HG03159 (cell line): ENCODE results near the gene PARD3.

Source experiments
- ATAC-seq: cut with Tn5 transposase; IDR thresholded peaks from one replicate; pipeline ENCODE4 v1.9.1; 2021; ENCODE audit warnings: mild to moderate bottlenecking, moderate library complexity; ENCODE audit not compliant: unreplicated experiment

PARD3 gene

DNA sequence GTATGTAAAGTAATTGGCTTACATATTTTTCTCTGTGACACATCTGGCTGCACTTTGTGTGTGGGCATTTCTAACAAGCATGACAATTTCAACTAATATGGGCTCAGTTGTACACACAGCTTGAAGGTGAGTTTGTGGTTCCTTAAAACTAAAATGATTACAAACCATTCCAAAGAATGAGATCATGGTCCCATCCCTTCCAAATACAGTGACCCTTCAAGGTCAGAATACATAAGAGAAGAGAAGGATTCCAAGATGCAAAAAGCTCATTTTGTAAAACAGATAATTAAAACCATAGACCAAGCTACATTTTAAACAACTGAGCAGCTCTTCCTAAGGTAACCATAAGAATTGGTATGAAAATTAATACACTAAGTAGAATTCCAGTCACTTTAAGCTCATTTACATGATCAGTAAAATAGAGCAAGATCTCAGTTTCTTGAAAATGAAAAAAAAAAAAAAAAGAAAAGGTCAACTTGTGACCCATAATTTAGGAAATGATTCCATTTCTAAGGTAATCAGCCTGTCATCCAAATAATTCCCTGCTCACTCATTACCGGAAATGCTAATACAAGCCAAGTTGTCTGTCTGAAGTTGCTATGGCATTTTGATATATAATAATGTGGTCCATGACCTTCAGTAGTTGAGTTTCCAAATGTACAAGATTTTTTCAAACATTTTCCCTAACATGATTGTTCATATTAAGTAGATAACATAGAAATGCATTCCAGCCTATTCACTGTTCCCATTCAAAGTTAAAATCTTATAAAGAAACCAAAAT is 688.5 kb downstream of the PARD3 start:
- ATAC-seq, result no peak

DNA sequence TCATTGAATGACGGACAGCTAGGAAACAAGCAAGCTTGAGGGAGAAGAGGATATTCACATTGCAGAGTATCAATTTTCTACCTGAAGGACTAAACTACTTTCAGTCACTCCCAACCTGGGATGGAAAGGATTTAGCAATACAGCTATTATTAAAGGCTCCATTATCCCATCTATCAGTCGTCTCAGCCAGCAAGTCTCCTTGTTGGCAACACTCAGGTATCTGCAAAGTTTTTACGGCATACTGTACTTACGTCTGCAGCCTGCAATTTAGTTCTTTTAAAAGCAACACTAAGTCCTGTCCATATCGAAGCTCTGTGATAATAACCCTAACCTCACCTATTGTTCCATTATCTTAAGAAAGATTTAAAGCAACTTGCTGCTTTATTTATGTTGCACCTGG is 689.4 kb downstream of the PARD3 start:
- no peak for ATAC-seq

DNA sequence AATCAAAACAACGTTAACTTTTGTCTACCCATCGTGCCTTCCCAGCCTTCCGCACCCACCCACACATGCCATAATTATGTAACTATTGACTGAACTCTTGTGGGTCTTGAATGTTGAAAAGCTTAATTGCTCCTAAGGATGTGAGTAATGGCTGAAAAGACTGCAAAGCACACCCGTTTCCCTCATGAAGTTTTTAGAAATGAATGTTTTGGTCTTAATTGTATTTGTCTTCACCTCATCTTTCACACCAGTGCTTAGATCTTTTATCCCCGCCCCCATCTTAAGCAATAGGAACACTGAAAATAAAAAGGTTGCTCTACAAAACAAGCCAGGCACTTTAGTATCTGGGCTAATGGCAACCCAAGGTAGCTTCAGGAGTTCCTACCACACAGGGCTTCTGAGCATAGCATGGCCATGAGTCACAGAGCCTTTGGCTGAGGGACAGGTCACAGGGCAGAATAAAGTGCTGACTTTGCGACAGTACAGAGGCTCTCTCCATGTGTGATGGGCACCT is 690.5 kb downstream of the PARD3 start:
- ATAC-seq, result no peak

DNA sequence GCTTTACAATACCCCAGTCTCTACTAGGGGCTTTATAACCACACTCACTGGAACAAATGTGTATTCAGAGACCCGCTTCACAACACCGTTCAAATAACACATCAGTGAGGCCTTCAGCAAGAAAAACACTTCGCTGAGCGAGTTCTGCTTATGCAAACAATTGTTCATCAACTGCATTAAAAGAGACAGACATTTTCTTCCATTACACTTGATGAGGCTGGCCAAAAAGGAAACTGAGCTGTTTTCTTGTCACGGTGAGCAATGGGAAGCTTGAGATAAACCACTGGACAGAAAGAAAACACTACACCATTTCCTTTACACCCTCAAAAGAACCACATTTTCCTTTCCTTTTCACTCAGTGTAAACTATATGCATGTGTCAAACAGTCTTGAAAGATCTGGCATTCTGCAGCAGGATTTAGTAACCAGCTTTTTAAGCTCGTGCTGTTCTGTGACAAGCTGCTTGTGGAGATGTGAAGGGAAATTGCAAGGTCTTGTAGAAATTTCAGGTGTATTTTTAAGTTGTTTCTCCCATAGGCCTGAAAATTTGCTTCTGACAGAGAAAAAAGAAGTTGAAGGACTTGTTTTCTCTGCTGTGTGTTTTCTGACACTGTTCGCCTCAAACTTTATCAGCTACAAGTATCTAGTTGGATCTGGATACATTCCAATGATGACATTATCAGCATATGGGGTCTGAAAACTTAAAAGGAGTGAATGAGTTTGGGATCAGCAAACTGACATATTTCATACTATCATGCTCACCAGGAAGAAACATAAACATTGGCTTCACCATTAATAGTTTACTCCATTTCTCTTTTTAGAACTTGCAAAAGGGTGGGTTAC is 693.1 kb downstream of the PARD3 start:
- no peak for ATAC-seq

DNA sequence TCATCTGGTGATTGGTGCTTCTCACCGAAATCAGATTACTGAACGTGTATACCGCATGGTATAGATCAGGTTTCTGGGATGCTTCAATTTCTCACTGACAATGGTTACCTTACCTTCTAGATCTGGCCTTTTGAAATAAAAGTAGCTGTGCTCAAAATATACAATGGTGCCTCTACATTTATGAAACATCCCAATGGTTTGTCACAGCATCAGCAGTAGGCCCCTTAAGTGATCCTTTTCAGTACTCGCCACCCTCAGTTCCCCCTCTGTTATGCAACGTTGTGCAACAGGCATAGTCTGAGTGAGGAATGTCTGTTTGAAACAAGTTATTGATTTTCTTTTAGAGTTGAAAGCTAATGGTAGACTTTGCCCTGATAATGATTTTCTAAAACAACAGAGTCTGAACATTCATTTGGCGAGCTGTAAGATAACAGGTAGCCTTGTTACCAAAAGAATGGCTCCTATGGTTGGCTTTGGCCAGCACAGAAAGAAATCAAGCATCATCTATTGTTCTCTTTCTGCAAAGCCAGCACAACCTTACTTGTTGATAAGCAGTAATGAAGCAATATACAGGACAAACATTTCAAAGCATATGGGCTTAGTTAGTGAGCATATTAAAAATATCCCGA is 693.9 kb downstream of the PARD3 start:
- ATAC-seq, result no peak

DNA sequence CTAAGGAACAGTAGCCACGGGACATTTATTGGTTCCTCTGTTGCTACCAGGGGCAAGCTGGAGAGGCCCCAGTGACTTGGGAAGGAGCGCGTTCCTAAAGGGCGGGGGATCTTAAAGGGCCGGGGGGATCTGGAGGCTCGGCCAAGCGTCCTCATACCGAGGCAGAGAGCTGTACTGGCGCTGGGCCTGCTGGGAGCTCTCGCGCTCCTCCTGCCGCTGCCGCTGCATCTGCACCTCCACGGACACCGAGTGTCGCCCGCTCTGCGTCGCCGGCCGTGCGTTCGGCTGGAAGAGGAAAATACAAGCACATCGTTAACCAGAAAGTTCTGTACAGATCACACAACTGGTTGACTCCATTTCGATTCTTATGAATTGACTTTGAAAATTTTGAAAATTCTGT is 695.6 kb downstream of the PARD3 start:
- no peak for ATAC-seq

DNA sequence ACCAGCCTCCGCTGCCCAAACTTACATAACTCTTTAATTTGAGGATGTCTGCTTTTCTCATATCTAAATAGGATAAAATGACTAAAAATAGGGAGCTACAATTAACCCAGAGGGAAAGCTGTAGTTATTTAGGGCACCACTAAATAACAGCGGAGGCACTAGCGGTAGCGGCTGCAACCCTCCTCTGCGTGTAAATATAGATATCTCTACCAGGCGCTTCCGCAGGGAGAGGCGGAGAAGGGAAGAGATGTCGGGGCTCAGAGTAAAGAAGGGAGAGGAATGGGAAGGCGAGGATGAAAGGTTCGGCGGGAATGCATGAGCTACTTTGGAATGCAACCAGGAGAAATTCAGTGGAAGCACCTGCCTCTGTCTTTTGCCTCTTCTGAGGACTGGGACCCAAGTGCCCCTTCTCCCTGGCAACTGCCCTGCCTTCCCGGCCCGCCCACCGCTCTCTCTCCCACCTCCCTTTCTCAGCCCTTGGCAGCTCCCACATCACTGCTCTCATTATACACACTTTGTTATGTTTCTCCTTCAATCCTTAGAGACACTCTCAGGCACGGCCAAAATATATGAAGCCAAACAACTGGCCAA is 698.3 kb downstream of the PARD3 start:
- no peak for ATAC-seq

DNA sequence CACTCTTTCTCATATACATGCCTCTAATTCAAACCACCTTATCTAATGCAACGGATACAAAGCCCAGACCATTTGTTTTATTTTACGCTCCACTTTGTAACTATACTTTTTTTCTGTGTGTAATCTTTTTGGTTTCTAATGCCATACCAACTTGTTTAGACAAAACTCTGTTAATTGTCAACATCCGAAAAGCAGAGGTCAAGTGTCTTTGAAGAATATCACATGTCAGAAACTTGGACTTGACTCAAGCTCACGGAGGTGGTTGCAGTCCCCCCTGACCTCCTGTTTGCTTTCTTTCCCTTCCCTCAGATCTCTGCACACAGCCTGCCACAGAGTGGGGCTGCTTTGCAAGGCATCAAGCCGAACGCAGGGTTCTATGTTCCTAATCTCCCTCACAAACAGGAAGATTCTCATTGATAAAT is 698.9 kb downstream of the PARD3 start:
- no peak for ATAC-seq

DNA sequence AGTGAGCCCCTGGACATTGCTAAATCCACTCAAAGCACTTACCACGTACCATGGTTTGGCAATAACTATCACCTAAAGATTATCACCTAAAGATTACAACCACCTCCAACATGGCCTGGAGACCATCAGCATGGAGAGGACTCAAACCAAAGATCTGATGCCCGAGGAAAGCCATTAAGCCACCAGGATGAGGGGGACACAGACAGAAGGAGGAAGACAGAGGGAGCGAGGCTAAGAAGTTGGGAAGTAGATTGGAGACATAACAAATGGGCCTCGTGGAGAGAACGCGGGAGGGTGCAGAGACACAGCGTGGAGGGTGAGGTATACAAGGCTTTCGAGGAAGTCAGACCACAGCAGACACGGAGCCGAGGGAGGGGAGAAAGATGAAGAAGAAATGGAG is 700.2 kb downstream of the PARD3 start:
- no peak for ATAC-seq

DNA sequence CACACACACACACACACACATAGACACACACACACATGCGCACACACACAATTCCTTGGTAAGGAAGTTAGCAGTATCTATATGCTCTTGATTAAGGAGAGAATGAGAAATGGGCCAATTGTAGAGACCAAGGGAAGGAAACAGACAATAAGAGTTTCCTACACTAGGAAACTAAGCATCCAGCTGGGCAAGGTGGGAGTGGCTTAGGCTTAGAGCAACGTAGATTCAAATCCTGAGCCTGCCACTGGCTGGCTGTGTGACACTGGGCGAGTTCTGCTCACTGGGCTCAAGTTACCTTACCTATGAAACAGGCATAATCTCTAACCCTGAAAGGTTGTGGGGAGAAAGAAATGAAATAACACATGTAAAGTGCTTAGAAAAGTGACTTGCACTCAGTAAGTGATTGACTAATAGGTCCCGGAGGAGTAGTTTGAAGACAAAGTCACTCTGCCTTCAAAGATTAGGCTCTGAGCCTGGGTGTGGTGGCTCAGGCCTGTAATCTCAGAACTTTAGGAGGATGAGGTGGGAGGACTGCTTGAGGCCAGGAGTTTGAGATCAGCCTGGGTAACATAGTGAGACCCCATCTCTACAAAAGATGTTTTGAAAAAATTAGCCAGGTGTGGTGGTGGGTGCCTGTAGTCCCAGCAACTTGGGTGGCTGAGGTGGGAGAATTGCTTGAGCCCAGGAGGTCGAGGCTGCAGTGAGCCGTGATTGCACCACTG is 701.4 kb downstream of the PARD3 start:
- ATAC-seq, result no peak

DNA sequence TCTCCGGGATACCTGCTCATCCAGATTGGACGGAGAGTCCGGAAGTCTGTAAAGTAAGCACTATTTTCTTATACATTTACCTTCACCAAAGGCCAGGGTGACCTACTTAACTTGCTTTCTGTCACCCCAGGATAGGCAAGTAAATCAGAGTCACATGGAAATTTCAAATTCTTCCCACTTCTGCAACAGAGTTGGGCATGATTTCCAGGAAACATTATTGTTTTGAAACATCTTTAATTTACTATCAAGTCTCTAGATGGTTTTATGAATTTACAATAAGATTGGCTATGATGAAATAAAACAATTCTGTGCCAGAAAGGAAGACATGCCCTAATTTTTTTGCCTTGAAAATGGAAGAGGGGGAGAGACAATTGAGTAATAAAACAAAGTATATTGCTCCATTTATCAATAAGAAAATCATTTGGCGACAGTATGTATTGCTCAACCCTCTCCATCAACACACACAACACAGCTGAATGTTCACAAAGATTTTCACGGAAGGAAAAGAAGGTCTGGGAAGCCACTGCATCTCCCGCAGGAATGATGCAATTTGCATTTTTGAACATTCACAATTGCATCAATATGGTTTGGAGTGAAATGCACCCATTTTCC is 702.8 kb downstream of the PARD3 start:
- ATAC-seq, result no peak

DNA sequence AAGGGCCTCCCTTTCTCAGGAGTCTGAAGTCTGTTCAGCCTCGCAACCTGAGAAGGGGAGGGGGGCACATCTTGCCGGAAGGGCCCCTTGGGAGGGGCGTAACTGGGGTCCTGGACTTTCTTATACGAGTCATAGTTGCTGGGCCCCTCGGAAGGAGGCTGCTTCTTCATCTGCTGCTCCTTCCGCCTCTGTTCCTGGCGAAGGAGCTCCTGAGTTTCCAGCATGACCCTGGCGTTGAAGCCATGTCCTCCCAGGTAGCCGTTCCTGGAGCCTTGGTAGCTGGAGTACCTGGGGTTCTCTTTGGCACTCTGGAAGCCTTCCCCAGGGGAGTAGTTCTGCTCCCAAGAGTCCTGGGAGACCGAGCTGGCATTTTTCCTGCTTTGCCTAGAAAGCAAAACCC is 703.9 kb downstream of the PARD3 start:
- ATAC-seq, result no peak

DNA sequence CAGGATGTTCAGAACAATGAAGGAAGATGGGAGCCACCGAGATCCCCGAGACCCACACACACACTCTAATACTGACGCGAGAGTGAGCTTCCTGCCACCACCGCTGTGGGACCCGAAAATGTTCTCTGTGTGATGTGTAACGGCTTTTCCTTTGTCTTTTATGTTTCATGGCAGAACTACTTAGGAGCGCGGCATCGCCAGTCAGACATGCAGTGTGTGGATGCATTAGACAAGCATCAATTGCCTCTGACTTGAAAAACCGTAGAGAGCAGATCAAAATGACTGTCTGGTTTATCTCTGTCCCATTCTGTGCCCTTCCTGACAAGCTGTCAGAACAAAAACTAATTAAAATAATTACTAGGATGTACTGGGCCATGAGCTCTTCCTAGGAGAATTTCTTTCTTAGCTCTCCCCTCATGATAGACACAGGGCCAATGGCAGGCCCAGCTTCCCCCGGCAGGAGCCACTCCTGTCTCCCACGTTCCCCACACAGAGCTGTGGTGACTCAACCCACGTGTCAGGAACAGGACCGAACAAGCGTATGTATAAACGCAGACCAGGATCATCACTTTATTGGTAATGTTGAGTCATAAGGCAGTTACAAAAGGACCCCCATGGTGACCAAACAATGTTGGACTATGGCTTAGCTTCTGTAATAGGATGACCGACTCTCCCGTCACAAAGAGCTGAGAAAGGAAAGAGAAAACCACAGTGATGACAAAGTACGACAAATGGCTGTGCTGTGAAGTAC is 705.0 kb downstream of the PARD3 start:
- ATAC-seq, result no peak

DNA sequence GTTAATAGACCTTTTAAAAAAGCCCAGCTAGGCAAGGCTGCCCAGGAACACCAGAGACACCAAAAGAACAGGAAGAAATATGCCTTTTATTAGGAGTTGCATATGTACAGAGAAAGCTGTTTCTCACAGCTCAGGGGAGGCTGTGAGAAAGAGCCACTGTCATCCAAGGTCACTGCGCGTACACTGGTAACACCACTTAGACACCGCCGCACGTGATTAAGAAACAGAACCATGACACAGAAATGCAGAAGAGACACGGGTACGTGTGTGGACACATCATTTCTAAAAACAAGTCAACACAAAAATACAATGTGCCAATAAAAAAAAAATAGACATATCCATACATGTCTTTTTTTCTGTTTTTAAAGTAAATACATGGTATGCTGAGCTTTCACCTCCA is 705.6 kb downstream of the PARD3 start:
- ATAC-seq, result no peak

DNA sequence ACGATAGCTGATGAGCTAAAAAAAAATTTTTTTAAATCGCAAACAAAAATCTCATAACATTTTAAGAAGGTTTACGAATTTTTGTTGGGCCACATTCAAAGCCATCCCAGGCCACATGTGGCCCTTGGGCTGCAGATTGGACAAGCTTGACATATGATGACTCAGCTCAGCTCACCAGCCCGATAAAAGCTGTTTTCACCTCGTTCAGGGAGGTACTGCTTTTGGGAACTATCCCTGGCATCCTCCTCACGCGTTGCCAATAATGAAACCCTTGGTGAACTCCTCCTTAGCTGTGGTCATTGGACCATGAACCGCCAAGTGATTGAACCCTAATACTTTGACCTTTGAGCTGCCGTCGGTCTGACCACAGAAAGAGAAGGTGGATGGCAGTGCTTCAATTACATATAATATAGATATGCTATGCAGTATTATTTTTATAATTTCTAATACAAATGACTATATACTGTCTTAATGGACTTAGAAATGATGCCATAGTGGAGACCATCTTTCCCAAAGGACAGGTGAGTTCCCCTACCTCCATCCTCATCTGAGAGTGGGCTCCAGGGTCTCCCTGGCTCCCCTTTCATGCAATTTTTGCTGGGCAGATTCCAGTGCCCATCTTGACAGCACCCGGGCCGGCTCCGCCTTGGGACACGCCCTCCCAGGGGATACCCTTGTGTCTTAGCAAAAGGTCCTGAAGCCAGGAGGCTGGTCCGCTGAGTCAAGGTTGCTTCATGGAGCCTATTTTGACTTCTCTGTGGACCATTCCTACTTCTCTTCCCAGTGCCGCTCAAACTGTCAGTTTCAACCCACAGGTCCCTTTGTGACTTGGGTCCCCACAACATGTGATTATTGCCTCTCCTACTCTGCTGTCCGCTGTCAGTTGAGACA is 707.2 kb downstream of the PARD3 start:
- ATAC-seq, result no peak

DNA sequence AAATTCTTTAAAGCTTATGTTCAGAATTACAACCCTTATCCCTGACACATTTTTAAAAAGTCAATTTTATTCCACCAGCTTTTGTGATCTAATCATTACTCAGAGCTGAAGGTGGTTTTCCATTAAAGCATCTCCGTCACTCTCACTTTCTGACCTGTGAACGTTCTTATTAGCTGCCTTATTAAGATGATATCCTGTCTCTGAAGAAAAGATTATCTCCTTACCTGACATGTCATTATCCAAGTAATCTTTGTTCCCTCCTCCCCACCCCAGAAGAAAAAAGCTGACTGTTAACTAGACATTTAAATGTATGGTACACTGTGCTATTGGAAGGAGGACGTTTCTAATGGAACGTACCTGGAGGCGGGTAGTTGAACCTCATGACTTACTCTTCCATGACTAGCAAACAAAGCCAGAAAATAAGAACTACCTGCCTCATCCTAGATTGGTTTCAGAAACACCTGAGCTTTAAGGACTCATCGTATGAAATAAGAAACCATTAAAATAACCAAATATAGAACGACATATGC is 708.7 kb downstream of the PARD3 start:
- no peak for ATAC-seq

DNA sequence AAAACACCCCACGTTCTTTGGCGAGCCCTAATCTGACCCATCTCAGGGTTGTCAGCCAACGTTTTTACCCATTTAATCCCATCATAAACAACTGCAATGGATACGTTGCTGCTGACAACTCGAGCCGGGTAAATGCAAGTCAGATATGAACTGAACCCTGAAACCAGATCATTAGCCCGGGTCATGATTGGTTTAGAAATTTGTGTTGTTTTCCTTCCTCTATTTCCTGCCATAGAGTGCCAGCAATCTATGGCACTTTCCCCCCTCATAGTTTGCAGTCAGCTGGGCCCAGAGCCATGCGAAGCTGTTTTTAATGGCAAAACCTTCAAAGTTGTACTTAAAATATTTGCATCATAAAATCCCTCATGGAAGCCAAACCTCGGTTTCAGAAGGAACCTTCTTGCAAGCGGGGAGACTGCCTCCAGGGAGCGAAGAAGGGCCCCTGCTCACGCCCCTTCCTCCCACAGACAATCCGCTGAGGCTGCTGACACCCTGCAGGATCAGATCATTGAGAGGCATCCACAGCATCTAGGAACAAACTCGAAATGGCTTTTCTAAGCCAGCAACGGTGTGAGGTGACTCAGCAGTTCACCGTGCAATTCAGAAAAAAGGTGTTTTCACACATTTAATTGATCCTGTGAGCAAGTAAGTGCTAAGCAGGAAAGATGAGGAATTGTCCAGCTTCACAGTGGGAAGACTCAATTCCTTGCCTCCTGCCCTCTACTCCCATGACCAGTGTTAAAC is 710.1 kb downstream of the PARD3 start:
- ATAC-seq, result no peak
